Parathyroid adenoma (tissue), 2 donors: Measurements from ENCODE around the gene EGFL8.
"Not testable (repeated sequence)": the region's sequence is repeated elsewhere in the genome, so short reads cannot be mapped to it uniquely, and the experiment has no call there.

Source experiments
- H2AFZ ChIP-seq: fragments of 300-600 bp; sonication (generic); one replicate; pipeline ENCODE4 v1.7.0; 2017; ENCODE audit warnings: antibody characterized with exemption, mild to moderate bottlenecking
- H3K27ac ChIP-seq: fragments of 300-600 bp; sonication (generic); one replicate; pipeline ENCODE4 v1.7.0; 2017
- H3K27me3 ChIP-seq: fragments of 300-600 bp; sonication (generic); one replicate; pipeline ENCODE4 v1.7.0; 2017; ENCODE audit warnings: low read length; ENCODE audit not compliant: control insufficient read depth, insufficient read depth
- H3K36me3 ChIP-seq: fragments of 300-600 bp; sonication (generic); one replicate; pipeline ENCODE4 v1.7.0; 2017; ENCODE audit warnings: low read length; ENCODE audit not compliant: control insufficient read depth, insufficient read depth
- H3K4me1 ChIP-seq: fragments of 300-600 bp; sonication (generic); one replicate; pipeline ENCODE4 v1.7.0; 2017; ENCODE audit warnings: control low read depth
- H3K4me2 ChIP-seq: fragments of 300-600 bp; sonication (generic); one replicate; pipeline ENCODE4 v1.7.0; 2017; ENCODE audit warnings: low read length
- H3K4me3 ChIP-seq: fragments of 300-600 bp; sonication (generic); one replicate; pipeline ENCODE4 v1.7.0; 2017; ENCODE audit warnings: low read depth, low read length
- H3K79me2 ChIP-seq: fragments of 300-600 bp; sonication (generic); one replicate; pipeline ENCODE4 v1.7.0; 2017; ENCODE audit warnings: control low read depth
- H3K9ac ChIP-seq: fragments of 300-600 bp; sonication (generic); one replicate; pipeline ENCODE4 v1.7.0; 2017; ENCODE audit warnings: mild to moderate bottlenecking
- H3K9me3 ChIP-seq: fragments of 300-600 bp; sonication (generic); one replicate; pipeline ENCODE4 v1.7.0; 2017; ENCODE audit warnings: low read length; ENCODE audit not compliant: control insufficient read depth
- TF ChIP-seq, protein P1 (sequence below): fragments of 300-600 bp; sonication (generic); IDR thresholded peaks from one replicate; pipeline ENCODE4 v1.7.0; 2017; ENCODE audit warnings: antibody characterized with exemption, mild to moderate bottlenecking
- donor health status: primary hyperparathyroidism.

The EGFL8 gene

GRCh38 chr6:32202186-32202585, 37.8 kb downstream of the EGFL8 start:
- Histone ChIP-seq H3K9ac (no peak overlapping the region), H3K36me3 (no peaks in the 10 kb centered on the region), H3K4me2 (no peak overlapping the region), H3K9me3 (no peaks in the 10 kb centered on the region), H3K27me3 (no peaks in the 10 kb centered on the region), H3K4me3 (no peak overlapping the region), H3K27ac (no peak overlapping the region), H3K79me2 (no peaks in the 10 kb centered on the region), H3K4me1 (no peaks in the 10 kb centered on the region), H2AFZ (no peak overlapping the region)
- TF ChIP-seq, protein P1, sequence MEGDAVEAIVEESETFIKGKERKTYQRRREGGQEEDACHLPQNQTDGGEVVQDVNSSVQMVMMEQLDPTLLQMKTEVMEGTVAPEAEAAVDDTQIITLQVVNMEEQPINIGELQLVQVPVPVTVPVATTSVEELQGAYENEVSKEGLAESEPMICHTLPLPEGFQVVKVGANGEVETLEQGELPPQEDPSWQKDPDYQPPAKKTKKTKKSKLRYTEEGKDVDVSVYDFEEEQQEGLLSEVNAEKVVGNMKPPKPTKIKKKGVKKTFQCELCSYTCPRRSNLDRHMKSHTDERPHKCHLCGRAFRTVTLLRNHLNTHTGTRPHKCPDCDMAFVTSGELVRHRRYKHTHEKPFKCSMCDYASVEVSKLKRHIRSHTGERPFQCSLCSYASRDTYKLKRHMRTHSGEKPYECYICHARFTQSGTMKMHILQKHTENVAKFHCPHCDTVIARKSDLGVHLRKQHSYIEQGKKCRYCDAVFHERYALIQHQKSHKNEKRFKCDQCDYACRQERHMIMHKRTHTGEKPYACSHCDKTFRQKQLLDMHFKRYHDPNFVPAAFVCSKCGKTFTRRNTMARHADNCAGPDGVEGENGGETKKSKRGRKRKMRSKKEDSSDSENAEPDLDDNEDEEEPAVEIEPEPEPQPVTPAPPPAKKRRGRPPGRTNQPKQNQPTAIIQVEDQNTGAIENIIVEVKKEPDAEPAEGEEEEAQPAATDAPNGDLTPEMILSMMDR, result no peak

- no peaks in the 10 kb centered on the region for H3K27me3 ChIP-seq
- TF ChIP-seq, protein P1, result no peak
- H3K9ac ChIP-seq, result no peak overlapping the region
- no peak overlapping the region for H2AFZ ChIP-seq
- H3K4me2 ChIP-seq, result no peak overlapping the region
- no peaks in the 10 kb centered on the region for H3K36me3 ChIP-seq
- H3K79me2 ChIP-seq, result no peaks in the 10 kb centered on the region
- no peak overlapping the region for H3K27ac ChIP-seq
- no peak overlapping the region for H3K4me3 ChIP-seq
- H3K4me1 ChIP-seq, result no peaks in the 10 kb centered on the region
- H3K9me3 ChIP-seq, result no peaks in the 10 kb centered on the region
These were observed 39.3 kb downstream of the EGFL8 start for GRCh38 chr6:32203426-32204267.

- H3K4me1 ChIP-seq, result no peaks in the 10 kb centered on the region
- H3K79me2 ChIP-seq, result no peaks in the 10 kb centered on the region
- no peak overlapping the region for H3K9ac ChIP-seq
- TF ChIP-seq, protein P1, result no peak
- H3K4me2 ChIP-seq, result no peak overlapping the region
- H2AFZ ChIP-seq, result no peak overlapping the region
- H3K27me3 ChIP-seq, result no peaks in the 10 kb centered on the region
- H3K4me3 ChIP-seq, result no peak overlapping the region
- H3K36me3 ChIP-seq, result no peaks in the 10 kb centered on the region
- no peak overlapping the region for H3K27ac ChIP-seq
- H3K9me3 ChIP-seq, result no peaks in the 10 kb centered on the region
These were observed 39.9 kb downstream of the EGFL8 start for GRCh38 chr6:32204268-32204715.

DNA sequence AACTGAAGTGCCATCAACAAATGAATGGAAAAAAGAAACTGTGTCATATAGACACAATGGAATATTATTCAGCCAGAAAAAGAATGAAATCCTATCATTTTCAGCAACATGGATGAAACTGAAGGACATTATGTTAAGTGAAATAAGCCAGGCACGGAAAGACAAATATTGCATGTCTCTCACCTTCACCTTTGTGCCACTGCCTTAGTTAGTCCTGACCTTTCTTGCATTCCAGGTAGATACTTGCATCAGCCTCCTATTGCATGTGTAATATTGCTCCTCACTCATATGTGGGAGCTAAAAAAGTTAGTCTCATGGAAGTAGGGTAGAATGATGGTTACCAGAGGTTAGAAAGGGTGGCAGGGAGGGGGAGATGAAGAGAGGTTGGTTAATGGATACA, 44.6 kb downstream of the EGFL8 start:
- Histone ChIP-seq H3K79me2 (no peaks in the 10 kb centered on the region), H3K27ac (no peak overlapping the region), H3K4me2 (no peak overlapping the region), H3K4me3 (no peak overlapping the region), H2AFZ (no peak overlapping the region), H3K36me3 (no peaks in the 10 kb centered on the region), H3K9me3 (no peaks in the 10 kb centered on the region), H3K27me3 (no peaks in the 10 kb centered on the region), H3K4me1 (no peaks in the 10 kb centered on the region), H3K9ac (no peak overlapping the region)
- TF ChIP-seq, protein P1, result no peak

- Histone ChIP-seq H3K27ac (no peak overlapping the region), H2AFZ (no peak overlapping the region), H3K27me3 (no peaks in the 10 kb centered on the region), H3K79me2 (no peaks in the 10 kb centered on the region), H3K9me3 (no peaks in the 10 kb centered on the region), H3K9ac (no peak overlapping the region), H3K4me2 (no peak overlapping the region), H3K36me3 (no peaks in the 10 kb centered on the region), H3K4me1 (no peaks in the 10 kb centered on the region), H3K4me3 (no peak overlapping the region)
- TF ChIP-seq, protein P1, result no peak
These were observed 45.8 kb downstream of the EGFL8 start for GRCh38 chr6:32210191-32210601.

- not testable (repeated sequence) for H3K9ac ChIP-seq, H3K36me3 ChIP-seq, H3K27ac ChIP-seq, H3K9me3 ChIP-seq, H3K4me2 ChIP-seq, H3K4me3 ChIP-seq, H3K27me3 ChIP-seq, H2AFZ ChIP-seq, H3K4me1 ChIP-seq, H3K79me2 ChIP-seq
These were observed 47.0 kb downstream of the EGFL8 start for GRCh38 chr6:32211432-32211831.
